HG02759 (cell line): ENCODE data around the gene USP30.

Experiments
- ATAC-seq: cut with Tn5 transposase; IDR thresholded peaks from one replicate; pipeline ENCODE4 v1.9.1; 2021; ENCODE audit warnings: mild to moderate bottlenecking, moderate library complexity; ENCODE audit not compliant: unreplicated experiment

USP30 gene

GRCh38 chr12:109121346-109121880 lies 69.0 kb downstream of the USP30 start:
- ATAC-seq: no peak

- no peak for ATAC-seq
These were observed 72.7 kb downstream of the USP30 start for GRCh38 chr12:109124878-109125648.

GRCh38 chr12:109125791-109126190 lies 73.4 kb downstream of the USP30 start:
- ATAC-seq: no peak

- no peak for ATAC-seq
These were observed 74.4 kb downstream of the USP30 start for GRCh38 chr12:109126784-109127183.

GRCh38 chr12:109127533-109128242 lies 75.3 kb downstream of the USP30 start:
- no peak for ATAC-seq

- ATAC-seq: no peak
These were observed 78.1 kb downstream of the USP30 start for GRCh38 chr12:109130297-109131153.

- no peak for ATAC-seq
These were observed 79.0 kb downstream of the USP30 start for GRCh38 chr12:109131154-109132050.

GRCh38 chr12:109134186-109134917 lies 82.0 kb downstream of the USP30 start:
- ATAC-seq: no peak

GRCh38 chr12:109137055-109137454 lies 84.7 kb downstream of the USP30 start:
- ATAC-seq: no peak
